Fibroblast of skin of scalp (primary cell): ENCODE results near the gene RGS5.

ENCODE experiments used
- DNase-seq: peaks from one replicate; pipeline ENCODE4 v3.0.0-alpha.2; 2013

RGS5 gene

GRCh38 chr1:163144418-163144817 lies 58.3 kb downstream of the RGS5 start:
- peak; percentile 14 for DNase-seq

DNA sequence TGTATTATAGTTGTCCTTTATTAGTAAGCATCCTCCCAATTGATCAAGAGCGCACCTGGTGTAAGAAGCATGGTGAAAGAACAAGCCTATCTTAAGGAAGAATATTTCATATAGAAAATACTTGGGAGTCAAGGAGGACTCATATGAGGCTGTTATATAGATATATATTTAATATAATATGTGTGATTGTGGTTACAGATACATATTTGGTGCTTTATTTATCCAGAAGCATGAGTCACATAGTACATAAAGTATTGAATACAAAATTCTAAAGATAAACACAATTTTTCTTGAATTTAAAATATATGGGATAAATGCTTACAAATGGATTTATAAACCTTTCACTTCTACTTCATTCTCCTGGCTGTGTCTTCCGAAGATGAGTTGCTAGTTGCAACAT lies 60.6 kb downstream of the RGS5 start:
- no peak for DNase-seq

DNA sequence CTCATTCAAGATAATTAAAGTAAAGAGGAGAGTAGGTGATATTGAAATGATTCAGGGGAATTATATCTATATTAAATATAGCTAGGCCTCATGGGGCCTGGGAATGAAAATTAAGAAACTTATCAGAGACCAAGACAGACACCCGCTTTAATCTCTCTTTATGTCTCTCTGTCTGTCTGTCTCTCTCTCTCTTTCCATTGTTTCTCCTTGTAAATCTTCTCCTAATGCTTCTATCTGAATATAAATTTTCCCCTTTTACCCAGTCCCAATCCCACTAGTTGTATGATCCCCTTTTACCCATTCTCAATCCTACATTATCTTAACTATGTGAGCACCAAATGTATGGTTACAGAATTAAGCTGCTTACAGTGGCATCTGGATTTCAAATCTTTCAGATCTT lies 61.2 kb downstream of the RGS5 start:
- no peak for DNase-seq

GRCh38 chr1:163137556-163138265 lies 65.0 kb downstream of the RGS5 start:
- DNase-seq, result no peak

DNA sequence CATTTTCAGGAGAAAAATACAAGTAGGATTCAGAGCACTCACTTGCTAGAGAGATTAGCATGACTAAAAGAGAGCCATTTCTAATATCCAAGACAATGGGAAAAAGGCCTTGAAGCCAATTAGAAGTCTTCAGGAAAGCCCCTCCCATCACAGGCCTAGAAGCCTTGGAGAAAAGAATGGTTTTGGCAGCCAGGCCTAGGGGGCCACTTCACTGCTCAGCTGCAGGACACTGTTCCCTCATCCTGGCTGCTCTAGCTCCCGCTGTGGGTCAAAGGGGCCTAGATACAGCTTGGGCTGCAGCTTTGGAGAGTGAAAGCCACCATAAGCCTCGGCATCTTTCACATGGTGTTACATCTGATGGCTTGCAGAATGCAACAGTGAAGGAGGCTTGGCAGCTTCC lies 70.7 kb downstream of the RGS5 start:
- no peak for DNase-seq

DNA sequence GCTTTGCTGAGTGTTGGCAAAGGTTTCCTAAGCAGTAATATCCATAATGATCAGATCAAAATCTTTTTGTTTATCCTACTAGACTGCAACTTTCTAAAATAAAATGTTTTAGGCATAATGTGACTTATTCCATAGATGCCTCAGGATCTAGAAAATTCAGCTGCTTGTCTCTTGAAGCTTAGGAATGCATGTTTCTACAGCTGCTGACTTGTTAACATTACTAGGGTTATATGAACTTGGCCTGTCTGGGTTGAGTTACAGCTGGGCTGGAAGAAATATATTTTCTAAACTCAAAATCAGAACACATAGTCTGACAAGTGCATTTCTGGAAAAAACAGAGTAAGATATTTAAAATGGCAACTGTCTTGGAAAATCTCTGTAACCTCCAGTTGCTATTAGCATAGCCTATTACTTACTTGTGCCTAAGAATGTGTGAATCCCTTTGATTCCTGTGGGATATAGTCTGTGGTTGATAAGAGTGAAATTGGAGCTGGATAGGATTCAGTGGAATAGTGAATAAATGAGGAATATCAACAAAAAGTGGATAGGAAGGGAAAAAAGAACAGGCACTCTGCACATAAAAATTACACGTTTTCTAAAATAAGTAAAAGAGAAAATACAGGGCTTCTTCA lies 72.4 kb downstream of the RGS5 start:
- no peak for DNase-seq

- no peak for DNase-seq
Measured at GRCh38 chr1:163128282-163128681, 74.4 kb downstream of the RGS5 start.

GRCh38 chr1:163124812-163125211 lies 77.9 kb downstream of the RGS5 start:
- no peak for DNase-seq

- DNase-seq, result no peak
Measured at GRCh38 chr1:163120372-163120771, 82.3 kb downstream of the RGS5 start.

GRCh38 chr1:163119707-163120106 lies 83.0 kb downstream of the RGS5 start:
- DNase-seq, result no peak

DNA sequence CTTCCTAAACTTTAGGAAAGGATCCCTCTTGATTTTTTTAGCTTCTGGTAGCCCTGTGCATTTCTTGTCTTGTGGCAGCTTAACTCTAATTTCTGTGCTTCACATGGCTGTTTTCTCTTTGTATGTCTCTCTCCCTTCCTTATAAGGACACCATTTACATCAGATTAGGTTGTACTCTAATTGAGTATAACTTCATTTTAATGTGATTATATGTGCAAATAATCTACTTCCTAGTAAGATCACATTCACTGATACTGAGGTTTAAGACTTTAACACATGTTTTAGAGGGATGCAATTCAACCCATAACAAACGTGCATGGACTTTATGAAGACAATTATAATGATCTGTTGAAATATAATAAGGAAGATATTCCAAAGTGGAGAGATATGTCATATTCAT lies 86.8 kb downstream of the RGS5 start:
- no peak for DNase-seq

- DNase-seq, result no peak
Measured at GRCh38 chr1:163107655-163108054, 95.1 kb downstream of the RGS5 start.

GRCh38 chr1:163106364-163106987 lies 96.2 kb downstream of the RGS5 start:
- no peak for DNase-seq

DNA sequence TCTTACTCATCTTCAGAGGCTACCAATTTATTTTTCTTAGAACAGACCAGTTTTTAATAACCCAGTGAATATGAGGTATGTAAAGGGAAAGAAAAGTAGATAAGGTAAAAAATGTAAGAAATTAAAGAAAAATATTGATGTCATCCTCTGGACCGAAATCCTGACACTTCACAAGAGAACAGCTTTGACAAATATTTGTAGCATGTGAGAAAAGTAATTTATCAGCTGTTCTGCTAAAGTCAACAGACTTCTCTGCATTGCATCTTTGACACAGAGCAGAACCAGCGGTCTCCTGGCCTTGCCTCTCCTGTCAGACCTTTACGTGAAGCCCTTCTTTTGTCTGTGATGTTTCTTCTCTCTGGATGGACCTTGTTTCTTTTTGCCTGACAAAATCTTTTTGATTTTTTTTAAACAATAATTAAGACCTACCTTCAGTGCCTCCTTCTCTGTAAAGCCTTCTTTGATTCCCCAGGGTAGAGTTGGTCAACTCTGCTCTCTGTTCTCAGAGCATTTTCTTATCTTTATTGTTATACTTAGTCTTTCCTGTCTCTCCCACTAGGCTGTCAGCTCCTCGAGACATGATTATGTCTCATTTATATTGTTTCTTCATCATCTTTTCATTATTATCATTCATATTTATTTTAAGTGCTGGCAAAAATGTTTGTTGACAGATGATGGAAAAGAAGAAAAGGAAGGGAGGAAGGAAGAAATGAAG lies 98.2 kb downstream of the RGS5 start:
- DNase-seq, result peak; percentile 36

DNA sequence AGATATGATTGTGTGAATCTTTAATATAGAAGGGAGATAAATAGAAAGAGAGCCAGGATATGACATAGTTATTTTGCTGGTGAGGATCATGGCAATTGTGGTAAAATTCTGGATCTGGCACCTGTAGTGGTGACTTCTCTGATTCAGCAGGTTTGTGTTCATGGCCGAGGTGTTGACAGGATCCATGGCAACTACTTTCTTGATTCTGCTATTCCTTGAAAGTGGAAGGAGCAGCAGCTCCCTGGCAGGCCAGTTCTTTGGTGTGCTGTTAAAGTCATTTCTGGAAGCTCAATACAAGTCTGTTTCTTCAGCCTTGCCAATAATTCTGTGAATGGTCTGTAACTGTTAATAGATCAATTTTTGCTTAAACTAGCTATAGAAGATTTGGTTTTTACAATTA lies 100.1 kb downstream of the RGS5 start:
- DNase-seq, result no peak

GRCh38 chr1:163095213-163095612 lies 107.5 kb downstream of the RGS5 start:
- DNase-seq, result no peak

GRCh38 chr1:163094589-163094988 lies 108.1 kb downstream of the RGS5 start:
- DNase-seq, result no peak

GRCh38 chr1:163094182-163094581 lies 108.5 kb downstream of the RGS5 start:
- no peak for DNase-seq

- DNase-seq, result no peak
Measured at GRCh38 chr1:163093579-163093978, 109.1 kb downstream of the RGS5 start.

GRCh38 chr1:163093169-163093568 lies 109.5 kb downstream of the RGS5 start:
- no peak for DNase-seq
